ENCODE results near the gene KCNIP4. TPM values are rescaled to one million over a fixed set of nuclear protein-coding genes. Genes with fewer than 3 reads are reported as not detected.

KCNIP4 gene
- total and polyA plus RNA-seq, 2 donors (not counting 3 experiments of a cell fraction or from before 2014, with no cell fraction given), result not detected

DNA sequence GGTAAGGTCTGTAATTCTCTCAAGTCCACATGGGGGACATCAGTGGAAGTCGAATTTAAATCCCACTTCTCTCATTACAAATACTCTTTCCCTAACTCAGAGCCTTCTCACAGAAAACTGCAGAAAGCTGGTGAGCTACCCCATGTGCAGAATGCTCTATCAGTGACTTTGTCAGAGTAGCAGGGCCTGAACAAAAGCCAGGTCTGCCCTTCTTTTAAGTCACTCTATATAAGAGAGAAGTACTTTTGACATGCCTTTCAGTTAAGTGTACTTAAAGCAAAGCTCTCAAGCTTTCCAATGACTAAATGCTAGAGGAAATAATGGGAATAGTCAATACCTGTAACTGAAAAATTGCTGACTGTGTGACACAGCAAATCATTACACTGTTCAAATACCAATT is 323.1 kb downstream of the KCNIP4 start:
- TF ChIP-seq MYC (IDR thresholded peaks at IDR 0.05; ENCODE audit: low read depth, low read length), result no peak
- no peak for TF ChIP-seq FOS (IDR thresholded peaks at IDR 0.05; ENCODE audit: borderline replicate concordance, insufficient read depth, low read length)
- TF ChIP-seq EZH2 (IDR thresholded peaks at IDR 0.05; ENCODE audit: borderline replicate concordance, low read depth, low read length, severe bottlenecking), result no peak
- TF ChIP-seq GATA2 (IDR thresholded peaks at IDR 0.05; ENCODE audit: insufficient read depth, insufficient read length, low read depth, low read length), result no peak
- TF ChIP-seq POLR2A (IDR thresholded peaks at IDR 0.05; ENCODE audit: low read depth, low read length), result no peak
- TF ChIP-seq, protein P1, sequence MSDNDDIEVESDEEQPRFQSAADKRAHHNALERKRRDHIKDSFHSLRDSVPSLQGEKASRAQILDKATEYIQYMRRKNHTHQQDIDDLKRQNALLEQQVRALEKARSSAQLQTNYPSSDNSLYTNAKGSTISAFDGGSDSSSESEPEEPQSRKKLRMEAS (IDR thresholded peaks at IDR 0.05; ENCODE audit: insufficient read depth, insufficient read length), result no peak
- no peak overlapping the region for H3K4me2 ChIP-seq (ENCODE audit: insufficient read depth, low read length)
- intact Hi-C loops (cut with micrococcal nuclease) (no loop called here), dilution Hi-C loops (cut with MboI; ENCODE audit: extremely low pct_ligation_motif_present, low sequenced_read_pairs) (no loop called here)
- no peaks in the 10 kb centered on the region for H3K36me3 ChIP-seq (ENCODE audit: control insufficient read depth in 2 of 2, extremely low read depth in 1 of 2, insufficient read depth in 2 of 2, low read length in 2 of 2)
- ChIA-PET POLR2A (no interaction called here), CTCF (interaction anchor here (0.9 to 1.2 kb wide), 2 partner anchors 9 to 31 kb away, joined by 3 read pairs; no protein-coding TSS in a partner anchor)
- H3K9ac ChIP-seq (replicated peaks; ENCODE audit: extremely low read depth, insufficient read depth, low read length), result no peak overlapping the region
- no peak overlapping the region for H3K4me3 ChIP-seq (replicated peaks in 1 of 3; ENCODE audit: insufficient read depth in 1 of 3, low read depth in 1 of 3, low read length in 3 of 3)
- no TSS peak for BruUV-seq (replicated peaks)
- no peak for FAIRE-seq
- no peaks in the 10 kb centered on the region for H3K79me2 ChIP-seq (ENCODE audit: control insufficient read depth, insufficient read depth, low read length)
- no peaks in the 10 kb centered on the region for H3K9me1 ChIP-seq (replicated peaks; ENCODE audit: control insufficient read depth, extremely low read depth, insufficient read depth, low read length)
- H3K9me3 ChIP-seq (replicated peaks; ENCODE audit: control insufficient read depth, insufficient read depth, low read length), result no peaks in the 10 kb centered on the region
- H3K27ac ChIP-seq (ENCODE audit: insufficient read depth, low read depth, low read length), result no peak overlapping the region
- no peaks in the 10 kb centered on the region for H4K20me1 ChIP-seq (replicated peaks; ENCODE audit: control insufficient read depth, extremely low read depth, insufficient read depth, low read length)
- DNase-seq (ENCODE audit: low read depth, low spot score), result no peak
- H2AFZ ChIP-seq (ENCODE audit: low read depth, low read length), result no peak overlapping the region
- H3K27me3 ChIP-seq (ENCODE audit: control insufficient read depth in 2 of 2, insufficient read depth in 2 of 2, low read length in 2 of 2), result no peaks in the 10 kb centered on the region
- no peaks in the 10 kb centered on the region for H3K4me1 ChIP-seq (ENCODE audit: control insufficient read depth, extremely low read depth, insufficient read depth, low read length)

DNA sequence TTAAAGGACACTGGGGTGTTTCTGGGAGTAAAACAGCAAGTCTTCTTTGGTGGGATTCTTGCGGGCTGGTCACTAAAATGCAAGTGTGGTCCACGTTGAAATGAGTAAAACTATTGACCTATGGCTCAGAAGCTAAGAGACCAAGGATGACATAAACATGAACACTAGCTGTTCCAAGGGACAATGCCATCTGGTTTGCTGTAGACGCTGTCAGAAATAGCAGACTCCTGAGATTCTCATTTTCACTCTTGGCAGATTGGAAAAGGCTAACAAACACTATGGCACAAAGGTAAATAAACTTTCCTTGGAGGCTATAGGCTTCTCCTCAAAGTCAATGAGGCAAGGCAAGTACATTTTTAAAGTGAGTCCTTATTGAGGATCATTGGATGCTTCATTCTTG is 343.6 kb downstream of the KCNIP4 start:
- POLR2A ChIA-PET, result no interaction called here
- Histone ChIP-seq H3K79me2 (ENCODE audit: control insufficient read depth, insufficient read depth, low read length) (no peaks in the 10 kb centered on the region), H3K27me3 (ENCODE audit: control insufficient read depth in 2 of 2, insufficient read depth in 2 of 2, low read length in 2 of 2) (no peaks in the 10 kb centered on the region), H3K9me1 (replicated peaks; ENCODE audit: control insufficient read depth, extremely low read depth, insufficient read depth, low read length) (no peaks in the 10 kb centered on the region), H3K4me1 (ENCODE audit: control insufficient read depth, extremely low read depth, insufficient read depth, low read length) (no peaks in the 10 kb centered on the region), H3K36me3 (ENCODE audit: control insufficient read depth in 2 of 2, extremely low read depth in 1 of 2, insufficient read depth in 2 of 2, low read length in 2 of 2) (no peaks in the 10 kb centered on the region), H3K4me2 (ENCODE audit: insufficient read depth, low read length) (no peak overlapping the region), H3K4me3 (replicated peaks in 1 of 3; ENCODE audit: insufficient read depth in 1 of 3, low read depth in 1 of 3, low read length in 3 of 3) (no peak overlapping the region), H3K27ac (ENCODE audit: insufficient read depth, low read depth, low read length) (no peak overlapping the region), H3K9ac (replicated peaks; ENCODE audit: extremely low read depth, insufficient read depth, low read length) (no peak overlapping the region), H4K20me1 (replicated peaks; ENCODE audit: control insufficient read depth, extremely low read depth, insufficient read depth, low read length) (no peaks in the 10 kb centered on the region), H3K9me3 (replicated peaks; ENCODE audit: control insufficient read depth, insufficient read depth, low read length) (no peaks in the 10 kb centered on the region), H2AFZ (ENCODE audit: low read depth, low read length) (no peak overlapping the region)
- DNase-seq (ENCODE audit: low read depth, low spot score) (no peak), FAIRE-seq (no peak)
- no peak for TF ChIP-seq POLR2AphosphoS5 (IDR thresholded peaks at IDR 0.05; ENCODE audit: insufficient read depth, low read depth, low read length)
- TF ChIP-seq MYC (IDR thresholded peaks at IDR 0.05; ENCODE audit: low read depth, low read length), result no peak
- TF ChIP-seq GATA2 (IDR thresholded peaks at IDR 0.05; ENCODE audit: insufficient read depth, insufficient read length, low read depth, low read length), result no peak
- TF ChIP-seq, protein P1 (IDR thresholded peaks at IDR 0.05; ENCODE audit: insufficient read depth, insufficient read length), result no peak
- no peak for TF ChIP-seq EZH2 (IDR thresholded peaks at IDR 0.05; ENCODE audit: borderline replicate concordance, low read depth, low read length, severe bottlenecking)
- TF ChIP-seq, protein P2, sequence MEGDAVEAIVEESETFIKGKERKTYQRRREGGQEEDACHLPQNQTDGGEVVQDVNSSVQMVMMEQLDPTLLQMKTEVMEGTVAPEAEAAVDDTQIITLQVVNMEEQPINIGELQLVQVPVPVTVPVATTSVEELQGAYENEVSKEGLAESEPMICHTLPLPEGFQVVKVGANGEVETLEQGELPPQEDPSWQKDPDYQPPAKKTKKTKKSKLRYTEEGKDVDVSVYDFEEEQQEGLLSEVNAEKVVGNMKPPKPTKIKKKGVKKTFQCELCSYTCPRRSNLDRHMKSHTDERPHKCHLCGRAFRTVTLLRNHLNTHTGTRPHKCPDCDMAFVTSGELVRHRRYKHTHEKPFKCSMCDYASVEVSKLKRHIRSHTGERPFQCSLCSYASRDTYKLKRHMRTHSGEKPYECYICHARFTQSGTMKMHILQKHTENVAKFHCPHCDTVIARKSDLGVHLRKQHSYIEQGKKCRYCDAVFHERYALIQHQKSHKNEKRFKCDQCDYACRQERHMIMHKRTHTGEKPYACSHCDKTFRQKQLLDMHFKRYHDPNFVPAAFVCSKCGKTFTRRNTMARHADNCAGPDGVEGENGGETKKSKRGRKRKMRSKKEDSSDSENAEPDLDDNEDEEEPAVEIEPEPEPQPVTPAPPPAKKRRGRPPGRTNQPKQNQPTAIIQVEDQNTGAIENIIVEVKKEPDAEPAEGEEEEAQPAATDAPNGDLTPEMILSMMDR (IDR thresholded peaks at IDR 0.05; ENCODE audit: extremely low read depth in 1 of 2, insufficient read depth in 1 of 2, low read depth in 1 of 2, low read length in 2 of 2), result no peak
- no peak for TF ChIP-seq POLR2A (IDR thresholded peaks at IDR 0.05; ENCODE audit: low read depth, low read length)
- TF ChIP-seq FOS (IDR thresholded peaks at IDR 0.05; ENCODE audit: borderline replicate concordance, insufficient read depth, low read length), result no peak
- no peak for TF ChIP-seq JUN (IDR thresholded peaks at IDR 0.05; ENCODE audit: borderline replicate concordance, insufficient read depth, insufficient read length, low read depth)
- CTCF ChIA-PET, result no interaction called here
- intact Hi-C loops (cut with micrococcal nuclease), result no loop called here
- dilution Hi-C loops (cut with MboI; ENCODE audit: extremely low pct_ligation_motif_present, low sequenced_read_pairs), result no loop called here
- BruUV-seq (replicated peaks), result no TSS peak

All from endothelial cell of umbilical vein (primary cell).